ENCODE results near the gene DCDC2B.

Gene DCDC2B

GRCh38 chr1:32239790-32240139 is 30.9 kb downstream of the DCDC2B start:
- TF ChIP-seq CTCF (IDR thresholded peaks at IDR 0.05): no peak
- Histone ChIP-seq H3K4me3 (peak overlapping the region; percentile 74), H3K27ac (peak overlapping the region; percentile 84 to 91)
- no peak for DNase-seq (ENCODE audit: low spot score)

- DNase-seq (ENCODE audit: low spot score): peak; percentile 90
- no peak for TF ChIP-seq CTCF (IDR thresholded peaks at IDR 0.05)
These were observed 31.5 kb downstream of the DCDC2B start for GRCh38 chr1:32240140-32240951.

DNA sequence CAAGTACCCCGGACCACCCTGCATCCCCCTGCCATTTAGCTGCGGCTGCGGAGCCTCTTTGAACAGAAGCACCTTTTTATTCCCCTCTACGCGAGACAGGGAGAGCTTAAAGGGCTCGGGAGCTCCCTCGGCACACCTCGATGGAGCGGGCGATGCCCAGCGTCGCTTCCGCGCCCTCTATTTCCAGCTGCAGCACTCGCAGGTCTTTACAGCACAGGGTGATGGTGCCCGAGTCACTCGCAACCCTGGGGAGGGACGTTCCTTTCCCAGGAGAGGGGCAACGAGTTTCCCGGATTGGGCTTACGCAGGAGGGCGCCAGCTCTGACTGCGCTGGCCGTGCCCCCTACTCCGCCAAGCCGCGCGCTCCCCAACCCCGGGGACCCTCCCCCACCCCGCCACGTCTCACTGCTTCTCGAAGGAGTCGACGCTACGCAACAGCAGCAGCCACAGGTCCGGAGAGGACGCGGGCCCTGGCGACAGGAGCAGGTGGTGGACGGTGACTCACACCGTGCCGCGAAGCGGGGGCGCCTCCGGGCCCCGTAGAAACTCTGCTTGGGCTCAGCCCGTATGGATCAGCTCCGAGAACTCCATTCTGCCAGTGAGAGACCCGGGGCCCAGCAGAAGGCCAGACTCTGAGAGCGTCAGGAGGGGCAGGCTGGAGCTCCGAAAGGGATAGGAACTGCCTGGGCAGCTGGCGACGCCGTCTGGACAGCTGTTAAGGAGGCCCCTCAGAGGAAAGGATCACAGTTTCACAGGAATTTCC is 32.3 kb downstream of the DCDC2B start:
- Histone ChIP-seq H3K27ac (peak overlapping the region; percentile 84 to 91), H3K4me3 (peak overlapping the region; percentile 74)
- TF ChIP-seq CTCF (IDR thresholded peaks at IDR 0.05): no peak
- peak; percentile 86 for DNase-seq (ENCODE audit: low spot score)

More at GRCh38 chr1:32240140-32240951, 31.5 kb downstream of the DCDC2B start:
- peak overlapping the region; percentile 74 for H3K4me3 ChIP-seq
- peak overlapping the region; percentile 84 to 91 for H3K27ac ChIP-seq

GRCh38 chr1:32242341-32242851 is 33.5 kb downstream of the DCDC2B start:
- Histone ChIP-seq H3K4me3 (peak overlapping the region; percentile 51), H3K27ac (peak overlapping the region in 1 of 2 donors; percentile 70)
- no peak for DNase-seq (ENCODE audit: low spot score)
- TF ChIP-seq CTCF (IDR thresholded peaks at IDR 0.05): no peak

DNA sequence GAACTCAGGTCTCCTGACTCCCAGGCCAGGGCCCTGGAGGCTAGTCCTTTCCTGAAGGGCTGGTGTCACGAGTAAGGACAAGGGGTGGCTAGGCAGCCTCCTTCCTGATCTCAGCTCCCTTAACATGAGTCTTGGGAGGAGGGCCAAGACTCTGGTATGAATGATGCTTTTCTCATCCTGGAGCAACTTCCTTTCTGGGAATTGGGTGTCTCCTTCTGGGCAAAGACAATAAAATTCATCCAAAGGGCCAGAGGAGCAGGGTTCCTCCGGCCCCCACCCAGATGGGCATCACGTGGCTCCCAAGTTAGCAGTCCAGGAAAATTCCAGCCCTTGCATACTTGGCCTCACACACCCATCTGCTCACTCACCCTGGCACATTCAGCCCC is 38.0 kb downstream of the DCDC2B start, which contains the start of gene FAM167B:
TSS of gene FAM167B (plus strand) at position 335 of the 386 bp plus-strand sequence. CDS start 200 bp downstream, outside the sequence.
- DNase-seq (ENCODE audit: low spot score): no peak
- no peak within 1 kb of the TSS for H3K4me3 ChIP-seq
- TF ChIP-seq CTCF (IDR thresholded peaks at IDR 0.05): no peak
- H3K27ac ChIP-seq: peak within 1 kb of the TSS; percentile 18 to 73

DNA sequence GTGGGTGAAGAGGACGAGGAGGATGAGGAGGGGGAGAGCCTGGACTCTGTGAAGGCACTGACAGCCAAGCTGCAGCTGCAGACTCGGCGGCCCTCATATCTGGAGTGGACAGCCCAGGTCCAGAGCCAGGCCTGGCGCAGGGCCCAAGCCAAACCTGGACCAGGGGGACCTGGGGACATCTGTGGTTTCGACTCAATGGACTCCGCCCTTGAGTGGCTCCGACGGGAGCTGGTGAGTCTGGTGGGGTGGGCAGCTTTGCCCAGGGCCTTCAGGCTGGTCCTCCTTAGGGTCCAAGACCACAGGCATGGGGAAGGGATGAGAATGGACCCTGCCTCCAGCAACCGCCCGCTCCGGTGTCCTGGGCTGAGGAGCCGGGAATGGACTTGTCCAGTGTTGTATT is 38.6 kb downstream of the DCDC2B start:
- no peak for TF ChIP-seq CTCF (IDR thresholded peaks at IDR 0.05)
- H3K27ac ChIP-seq: peak overlapping the region; percentile 18 to 73
- DNase-seq (ENCODE audit: low spot score): no peak
- no peak overlapping the region for H3K4me3 ChIP-seq

All from coronary artery (tissue), 2 donors.